MM.1S (cell line): ENCODE results near the gene ZNF564.

Experiments used
- DNase-seq: peaks from one replicate; pipeline ENCODE4 v3.0.0-alpha.2; 2015
- H2AFZ ChIP-seq: fragments of 300-600 bp; sonication (generic); 2 replicates; pipeline ENCODE4 v1.6.0; 2016; ENCODE audit warnings: antibody characterized with exemption, low read length
- H3F3A ChIP-seq: fragments of 300-600 bp; sonication (generic); 2 replicates; pipeline ENCODE4 v1.6.1; 2016; ENCODE audit warnings: mild to moderate bottlenecking, antibody characterized with exemption, low read length, moderate library complexity, mixed read lengths; ENCODE audit not compliant: insufficient read depth
- H3K27ac ChIP-seq: fragments of 300-600 bp; sonication (generic); 2 replicates; pipeline ENCODE4 v1.5.1; 2016; ENCODE audit warnings: mild to moderate bottlenecking, low read length
- H3K27me3 ChIP-seq: fragments of 300-600 bp; sonication (generic); replicated peaks from 2 replicates; pipeline ENCODE4 v1.6.0; 2016; ENCODE audit warnings: low read length; ENCODE audit not compliant: insufficient read depth
- H3K36me3 ChIP-seq: fragments of 300-600 bp; sonication (generic); replicated peaks from 2 replicates; pipeline ENCODE4 v1.6.1; 2016; ENCODE audit warnings: mild to moderate bottlenecking, low read length, mixed read lengths; ENCODE audit not compliant: insufficient read depth
- H3K4me1 ChIP-seq: fragments of 300-600 bp; sonication (generic); 2 replicates; pipeline ENCODE4 v1.6.1; 2016; ENCODE audit warnings: low read length, mixed read lengths
- H3K4me2 ChIP-seq: fragments of 300-600 bp; sonication (generic); 2 replicates; pipeline ENCODE4 v1.6.0; 2016; ENCODE audit warnings: low read depth, low read length
- H3K4me3 ChIP-seq: fragments of 300-600 bp; sonication (generic); 2 replicates; pipeline ENCODE4 v1.5.1; 2016; ENCODE audit warnings: low read length, mixed read lengths
- H3K79me2 ChIP-seq: fragments of 300-600 bp; sonication (generic); 2 replicates; pipeline ENCODE4 v1.6.1; 2016; ENCODE audit warnings: mixed run types, low read length, mixed read lengths
- H3K9ac ChIP-seq: fragments of 300-600 bp; sonication (generic); 2 replicates; pipeline ENCODE4 v1.6.1; 2016; ENCODE audit warnings: low read length, mixed read lengths
- H3K9me2 ChIP-seq: fragments of 300-600 bp; sonication (generic); replicated peaks from 2 replicates; pipeline ENCODE4 v1.6.1; 2016; ENCODE audit warnings: mild to moderate bottlenecking, low read length, mixed read lengths; ENCODE audit not compliant: insufficient read depth
- H3K9me3 ChIP-seq: fragments of 300-600 bp; sonication (generic); replicated peaks from 2 replicates; pipeline ENCODE4 v1.6.1; 2016; ENCODE audit warnings: mild to moderate bottlenecking, low read length, mixed read lengths; ENCODE audit not compliant: insufficient read depth
- H4K20me1 ChIP-seq: fragments of 300-600 bp; sonication (generic); 2 replicates; pipeline ENCODE4 v1.6.1; 2016; ENCODE audit warnings: mild to moderate bottlenecking, low read length, moderate library complexity, mixed read lengths; ENCODE audit not compliant: insufficient read depth
- EZH2 ChIP-seq: fragments of 300-600 bp; sonication (generic); optimal IDR thresholded peaks from 2 replicates; pipeline ENCODE3; 2017; ENCODE audit warnings: low read depth, mild to moderate bottlenecking, antibody characterized with exemption, low read length, mixed read lengths
- EZH2phosphoT487 ChIP-seq: fragments of 300-600 bp; sonication (generic); IDR thresholded peaks from 2 replicates; pipeline ENCODE4 v1.6.1; 2018; ENCODE audit warnings: antibody characterized with exemption, low read length
- TF ChIP-seq, protein P1 (sequence below): fragments of 300-600 bp; sonication (generic); IDR thresholded peaks from 2 replicates; pipeline ENCODE4 v1.5.1; 2016; ENCODE audit warnings: antibody characterized with exemption, low read length, mixed read lengths

The ZNF564 gene

DNA sequence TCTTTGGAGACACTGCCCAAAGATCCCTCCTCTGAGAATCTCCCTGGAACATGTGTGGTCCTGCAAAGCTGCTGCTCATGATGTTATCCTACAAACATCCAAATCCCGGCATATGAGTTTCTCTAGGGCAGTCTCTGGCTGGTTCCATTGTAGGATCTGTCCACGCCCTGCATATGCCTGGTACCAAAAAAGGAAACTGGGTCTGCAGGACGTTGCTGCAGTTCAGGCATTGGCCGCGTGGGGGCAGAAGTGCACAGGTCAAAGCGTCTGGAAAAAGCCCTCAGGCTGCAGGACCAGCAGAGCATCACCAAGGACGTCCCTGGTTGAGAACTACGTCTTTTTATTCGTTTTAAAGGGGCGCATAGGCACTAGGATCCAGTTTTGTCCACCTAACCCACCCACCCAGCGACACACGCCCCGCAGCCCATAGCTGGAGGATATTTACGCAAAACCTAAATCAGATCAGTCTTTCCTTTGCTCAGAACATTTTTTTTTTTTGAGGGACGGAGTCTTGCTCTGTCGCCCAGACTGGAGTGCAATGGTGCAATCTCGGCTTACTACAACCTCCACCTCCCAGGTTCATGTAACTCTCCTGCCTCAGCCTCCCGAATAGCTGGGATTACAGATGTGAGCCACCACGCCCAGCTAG, 12.9 kb upstream of the ZNF564 start:
- H3K9ac ChIP-seq = no peak overlapping the region
- H3K4me2 ChIP-seq = peak overlapping the region; percentile 18; the same call in 1 of the 2 replicates
- no peak for TF ChIP-seq EZH2
- TF ChIP-seq, protein P1, sequence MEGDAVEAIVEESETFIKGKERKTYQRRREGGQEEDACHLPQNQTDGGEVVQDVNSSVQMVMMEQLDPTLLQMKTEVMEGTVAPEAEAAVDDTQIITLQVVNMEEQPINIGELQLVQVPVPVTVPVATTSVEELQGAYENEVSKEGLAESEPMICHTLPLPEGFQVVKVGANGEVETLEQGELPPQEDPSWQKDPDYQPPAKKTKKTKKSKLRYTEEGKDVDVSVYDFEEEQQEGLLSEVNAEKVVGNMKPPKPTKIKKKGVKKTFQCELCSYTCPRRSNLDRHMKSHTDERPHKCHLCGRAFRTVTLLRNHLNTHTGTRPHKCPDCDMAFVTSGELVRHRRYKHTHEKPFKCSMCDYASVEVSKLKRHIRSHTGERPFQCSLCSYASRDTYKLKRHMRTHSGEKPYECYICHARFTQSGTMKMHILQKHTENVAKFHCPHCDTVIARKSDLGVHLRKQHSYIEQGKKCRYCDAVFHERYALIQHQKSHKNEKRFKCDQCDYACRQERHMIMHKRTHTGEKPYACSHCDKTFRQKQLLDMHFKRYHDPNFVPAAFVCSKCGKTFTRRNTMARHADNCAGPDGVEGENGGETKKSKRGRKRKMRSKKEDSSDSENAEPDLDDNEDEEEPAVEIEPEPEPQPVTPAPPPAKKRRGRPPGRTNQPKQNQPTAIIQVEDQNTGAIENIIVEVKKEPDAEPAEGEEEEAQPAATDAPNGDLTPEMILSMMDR = peak; percentile 97
- H3K4me1 ChIP-seq = no peaks in the 10 kb centered on the region
- H4K20me1 ChIP-seq = no peaks in the 10 kb centered on the region
- H3K27ac ChIP-seq = no peak overlapping the region
- H2AFZ ChIP-seq = no peak overlapping the region; the same call in 1 of the 2 replicates
- H3K9me3 ChIP-seq = no peaks in the 10 kb centered on the region
- H3K27me3 ChIP-seq = no peaks in the 10 kb centered on the region
- H3K79me2 ChIP-seq = no peaks in the 10 kb centered on the region
- no peaks in the 10 kb centered on the region for H3K9me2 ChIP-seq
- no peaks in the 10 kb centered on the region for H3K36me3 ChIP-seq
- no peak overlapping the region for H3K4me3 ChIP-seq
- H3F3A ChIP-seq = no peaks in the 10 kb centered on the region
- DNase-seq = peak; percentile 87

DNA sequence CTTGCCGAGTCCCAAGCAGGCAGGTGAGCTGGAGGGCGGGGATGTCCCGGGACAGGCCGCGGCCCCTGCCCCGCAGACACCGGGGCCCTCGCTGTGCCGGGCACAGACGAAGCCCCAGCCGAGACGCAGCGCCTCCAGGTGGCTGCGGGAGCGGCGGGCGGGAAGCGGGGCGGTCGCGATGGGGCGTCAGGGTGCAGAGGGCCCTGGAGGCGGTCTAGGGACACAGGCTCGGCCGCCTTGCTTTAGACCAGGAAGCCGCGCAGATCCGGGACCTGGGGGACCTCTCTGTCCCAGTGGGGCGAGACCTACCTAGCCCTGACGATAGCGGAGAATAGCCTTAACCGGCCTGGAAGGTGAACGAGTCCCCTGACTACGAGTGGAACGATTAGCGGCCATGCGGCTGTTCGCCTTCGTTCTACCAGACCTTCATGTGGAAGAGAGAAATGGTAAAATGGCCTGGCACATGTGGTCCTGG, 4.2 kb upstream of the ZNF564 start:
- DNase-seq = no peak
- no peak overlapping the region for H3K9ac ChIP-seq
- H3K36me3 ChIP-seq = no peaks in the 10 kb centered on the region
- no peak overlapping the region for H3K4me3 ChIP-seq
- no peak overlapping the region for H3K4me2 ChIP-seq
- H3K79me2 ChIP-seq = peaks cover 7% of the 10 kb centered on the region
- TF ChIP-seq EZH2phosphoT487 = no peak
- TF ChIP-seq, protein P1 = no peak
- TF ChIP-seq EZH2 = no peak
- H3K27me3 ChIP-seq = no peaks in the 10 kb centered on the region
- no peaks in the 10 kb centered on the region for H3K9me3 ChIP-seq
- H4K20me1 ChIP-seq = no peaks in the 10 kb centered on the region
- H3K9me2 ChIP-seq = no peaks in the 10 kb centered on the region
- H3K4me1 ChIP-seq = no peaks in the 10 kb centered on the region; the same call in 1 of the 2 replicates
- no peak overlapping the region for H3K27ac ChIP-seq
- no peak overlapping the region for H2AFZ ChIP-seq
- peaks cover 10% of the 10 kb centered on the region; the same call in 1 of the 2 replicates for H3F3A ChIP-seq

DNA sequence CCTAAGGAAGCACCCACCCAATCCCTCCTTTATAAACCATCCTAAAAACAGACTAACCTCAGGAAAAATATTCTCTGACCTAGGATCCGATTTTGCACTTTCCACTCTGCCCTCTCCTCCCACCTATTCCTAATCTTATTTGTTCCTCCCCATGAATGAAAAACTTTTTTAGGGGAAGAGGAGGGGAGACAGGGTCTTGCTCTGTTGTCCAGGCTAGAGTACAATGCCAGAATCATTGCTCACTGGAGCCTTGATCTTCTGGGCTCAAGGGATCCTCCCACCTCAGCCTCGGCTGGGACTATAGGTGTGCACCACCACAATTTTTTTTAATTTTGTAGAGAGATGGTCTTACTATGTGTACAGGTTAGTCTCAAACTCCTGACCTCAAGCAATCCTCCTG, 4.4 kb downstream of the ZNF564 start:
- H3K4me3 ChIP-seq = no peak overlapping the region
- DNase-seq = no peak

More for the DNA sequence above, 4.4 kb downstream of the ZNF564 start:
- no peaks in the 10 kb centered on the region for H3K4me1 ChIP-seq
- H3K27ac ChIP-seq = no peak overlapping the region
- peaks cover 4% of the 10 kb centered on the region; the same call in 1 of the 2 replicates for H3F3A ChIP-seq
- H3K79me2 ChIP-seq = peaks cover 51% of the 10 kb centered on the region
- no peak for TF ChIP-seq EZH2phosphoT487
- TF ChIP-seq EZH2 = no peak
- TF ChIP-seq, protein P1 = no peak
- no peaks in the 10 kb centered on the region for H3K9me3 ChIP-seq
- no peak overlapping the region for H2AFZ ChIP-seq
- no peaks in the 10 kb centered on the region for H3K36me3 ChIP-seq
- H3K4me2 ChIP-seq = no peak overlapping the region
- H4K20me1 ChIP-seq = no peaks in the 10 kb centered on the region
- no peak overlapping the region for H3K9ac ChIP-seq
- no peaks in the 10 kb centered on the region for H3K27me3 ChIP-seq
- no peaks in the 10 kb centered on the region for H3K9me2 ChIP-seq
